Measurements from ENCODE around the gene SFMBT1.

DNA sequence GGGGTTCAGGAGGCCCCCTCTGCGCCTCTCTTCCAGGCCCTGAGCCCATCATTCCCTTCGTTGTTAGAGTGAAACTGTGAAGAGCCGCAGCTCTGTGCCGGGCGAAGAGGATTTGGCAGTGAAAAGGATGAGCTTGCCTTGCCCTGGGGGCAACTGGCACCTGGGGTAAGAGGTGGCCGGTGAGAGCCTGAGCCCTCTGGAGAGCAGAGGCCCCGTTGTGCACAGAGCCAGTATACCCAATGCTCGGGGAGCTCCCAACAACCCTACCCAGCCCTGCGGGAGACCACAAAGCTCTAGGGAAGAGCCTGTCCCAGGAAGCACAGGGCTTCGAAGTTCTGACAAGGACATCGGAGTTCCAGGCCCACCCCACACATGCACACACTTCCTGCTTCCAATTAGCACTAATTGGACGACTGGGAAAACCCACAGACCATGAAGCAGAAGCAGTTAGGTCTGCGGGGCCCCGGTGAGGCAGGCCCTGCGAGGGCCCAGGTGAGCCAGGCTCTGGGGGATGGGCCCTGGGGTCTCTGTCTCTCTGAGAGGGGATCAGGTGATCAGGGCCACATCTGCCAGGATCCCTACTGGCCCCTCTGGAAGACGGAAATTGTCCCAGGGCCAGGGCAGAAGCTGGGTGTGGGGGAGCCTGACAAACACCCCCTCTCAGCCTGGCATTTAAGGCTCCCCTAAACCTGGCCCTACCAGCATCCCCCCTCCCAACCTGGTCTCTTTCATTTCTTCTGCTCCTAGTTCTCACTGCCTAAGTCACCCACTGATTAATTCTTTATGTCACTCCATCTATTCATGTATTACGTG is 27.9 kb upstream of the SFMBT1 start:
- TF ChIP-seq CTCF (IDR thresholded peaks at IDR 0.05) = no peak
- no peak for TF ChIP-seq POLR2A (IDR thresholded peaks at IDR 0.05)

All from right lobe of liver (tissue), 4 donors.